Right lobe of liver (tissue), 4 donors: ENCODE data around the gene BUB3.

Experiments used
- POLR2A ChIP-seq: fragments of 450-650 bp; IDR thresholded peaks from one replicate; pipeline ENCODE4 v1.6.1; 2017; ENCODE audit warnings: antibody characterized with exemption, mild to moderate bottlenecking
- TF ChIP-seq, protein P1 (sequence below), 4 donors: fragments of 200-600 bp in 3 of 4; fragments of 450-650 bp in 1 of 4; IDR thresholded peaks; one replicate each; pipeline versions ENCODE4 v1.5.1 to v1.8.0; 2016 to 2022; ENCODE audit warnings: antibody characterized with exemption in 4 of 4, mild to moderate bottlenecking in 2 of 4
- donor health status: DM: no; HTN: no; CAD: no.
- donor health status: DM: no; HTN: no; CAD: no.
- donor health status: DM: no; HTN: yes; CAD: no.

DNA sequence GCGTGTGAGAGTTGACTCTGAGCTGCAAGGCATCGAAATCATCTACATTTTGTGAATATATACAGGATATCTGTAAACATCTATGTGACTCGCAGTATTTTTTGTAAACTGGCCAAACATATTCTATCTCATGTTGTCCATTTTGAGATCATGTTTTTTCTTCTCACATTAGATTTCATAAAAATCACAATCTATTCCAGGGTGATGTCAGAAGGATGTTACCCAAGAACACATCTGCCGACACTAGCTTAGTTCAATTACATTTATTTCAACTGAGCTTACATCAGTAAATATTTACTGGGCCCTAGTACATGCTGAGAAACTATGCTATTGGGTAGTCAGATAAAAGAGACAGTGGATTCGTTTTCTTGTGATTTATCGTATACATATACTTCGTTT lies 2.5 kb upstream of the BUB3 start:
- TF ChIP-seq POLR2A: no peak
- TF ChIP-seq, protein P1, sequence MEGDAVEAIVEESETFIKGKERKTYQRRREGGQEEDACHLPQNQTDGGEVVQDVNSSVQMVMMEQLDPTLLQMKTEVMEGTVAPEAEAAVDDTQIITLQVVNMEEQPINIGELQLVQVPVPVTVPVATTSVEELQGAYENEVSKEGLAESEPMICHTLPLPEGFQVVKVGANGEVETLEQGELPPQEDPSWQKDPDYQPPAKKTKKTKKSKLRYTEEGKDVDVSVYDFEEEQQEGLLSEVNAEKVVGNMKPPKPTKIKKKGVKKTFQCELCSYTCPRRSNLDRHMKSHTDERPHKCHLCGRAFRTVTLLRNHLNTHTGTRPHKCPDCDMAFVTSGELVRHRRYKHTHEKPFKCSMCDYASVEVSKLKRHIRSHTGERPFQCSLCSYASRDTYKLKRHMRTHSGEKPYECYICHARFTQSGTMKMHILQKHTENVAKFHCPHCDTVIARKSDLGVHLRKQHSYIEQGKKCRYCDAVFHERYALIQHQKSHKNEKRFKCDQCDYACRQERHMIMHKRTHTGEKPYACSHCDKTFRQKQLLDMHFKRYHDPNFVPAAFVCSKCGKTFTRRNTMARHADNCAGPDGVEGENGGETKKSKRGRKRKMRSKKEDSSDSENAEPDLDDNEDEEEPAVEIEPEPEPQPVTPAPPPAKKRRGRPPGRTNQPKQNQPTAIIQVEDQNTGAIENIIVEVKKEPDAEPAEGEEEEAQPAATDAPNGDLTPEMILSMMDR (IDR thresholded peaks at IDR 0.05): no peak
